Prostate gland (tissue), 2 donors: ENCODE data around the gene ASB7. TPM values are rescaled to one million over a fixed set of nuclear protein-coding genes. Genes with fewer than 3 reads are reported as not detected.

ENCODE experiments used
- DNase-seq: peaks from one replicate; pipeline ENCODE4 v3.0.0-alpha.2; 2019; ENCODE audit warnings: low spot score
- H3K27ac ChIP-seq, 2 donors: fragments of 200-600 bp; sonication (generic); 2 replicates each; pipeline ENCODE4 v1.5.1; 2017 to 2019
- H3K27me3 ChIP-seq: fragments of 200-600 bp; sonication (generic); replicated peaks from 2 replicates; pipeline ENCODE4 v1.5.1; 2019; ENCODE audit not compliant: insufficient read depth
- H3K36me3 ChIP-seq, 2 donors: fragments of 200-600 bp; sonication (generic); 1 replicate in 1 of 2; 2 replicates in 1 of 2; pipeline versions ENCODE4 v1.5.1 to v1.8.1; 2017 to 2019
- H3K4me1 ChIP-seq: fragments of 200-600 bp; sonication (generic); replicated peaks from 2 replicates; pipeline ENCODE4 v1.5.1; 2019
- H3K4me3 ChIP-seq, 2 donors: fragments of 200-600 bp; sonication (generic); 2 replicates each; pipeline ENCODE4 v1.5.1; 2017 to 2019
- H3K9me3 ChIP-seq: fragments of 200-600 bp; sonication (generic); 2 replicates; pipeline ENCODE4 v1.5.1; 2017
- CTCF ChIP-seq, 4 experiments: fragments of 200-600 bp in 2 of 4; fragments of 450-650 bp in 2 of 4; sonication (generic) in 2 of 4; IDR thresholded peaks; 1 replicate in 3 of 4; 2 replicates in 1 of 4; pipeline ENCODE4 v1.5.1; 2016 to 2019; ENCODE audit warnings: antibody characterized with exemption in 4 of 4, mild to moderate bottlenecking in 2 of 4, moderate library complexity in 2 of 4
- POLR2A ChIP-seq: fragments of 450-650 bp; IDR thresholded peaks from one replicate; pipeline ENCODE4 v1.6.1; 2016; ENCODE audit warnings: antibody characterized with exemption, mild to moderate bottlenecking
- POLR2AphosphoS5 ChIP-seq: sonication (generic); formaldehyde crosslinking; IDR thresholded peaks from one replicate; pipeline ENCODE4 v1.6.1; 2017; ENCODE audit warnings: antibody characterized with exemption
- WGBS: methylation state at CpG from one replicate; pipeline ENCODE4 v1.1.5; 2018; 5-methylcytosine and 5-hydroxymethylcytosine counted together
- intact Hi-C: fragments of 100-400 bp; cut with DNase I; formaldehyde crosslinking; loops from one replicate; pipeline ENCODE4 v1.14.2; 2022
- total RNA-seq, 2 donors: library from RNA; depleted of rRNA; stranded (reverse); fragments of >200 nt; gene quantifications; one replicate each; pipeline ENCODE4 v1.1.0, GENCODE V29; 2016

Gene ASB7
- total RNA-seq, 2 donors from 2014 or later, result 17.3 to 22.3 TPM

GRCh38 chr15:100667405-100668347, 65.3 kb downstream of the ASB7 start:
- 61% methylated on average over 20 of the region's 20 CpGs for WGBS
- no peak for TF ChIP-seq POLR2AphosphoS5
- TF ChIP-seq CTCF (IDR thresholded peaks at IDR 0.05), result no peak
- Histone ChIP-seq H3K27ac (no peak overlapping the region), H3K27me3 (no peaks in the 10 kb centered on the region), H3K4me1 (no peaks in the 10 kb centered on the region), H3K4me3 (no peak overlapping the region), H3K9me3 (no peaks in the 10 kb centered on the region), H3K36me3 (no peaks in the 10 kb centered on the region)
- no peak for DNase-seq
- intact Hi-C loops, result loop anchor here (5.0 kb wide), 1 partner anchor 210 kb away; the partner anchor contains the start of gene ALDH1A3

- no peak overlapping the region for H3K27ac ChIP-seq
Measured at GRCh38 chr15:100668348-100668745, 66.0 kb downstream of the ASB7 start.

GRCh38 chr15:100669260-100669659, 66.9 kb downstream of the ASB7 start:
- no peaks in the 10 kb centered on the region for H3K27me3 ChIP-seq
- no peaks in the 10 kb centered on the region for H3K9me3 ChIP-seq
- intact Hi-C loops, result loop anchor here (5.0 kb wide), 1 partner anchor 208 kb away; the partner anchor contains the start of gene ALDH1A3
- H3K4me3 ChIP-seq, result no peak overlapping the region
- H3K36me3 ChIP-seq, result no peaks in the 10 kb centered on the region
- DNase-seq, result no peak
- 88% methylated on average over 15 of the region's 15 CpGs for WGBS
- no peak for TF ChIP-seq POLR2AphosphoS5
- TF ChIP-seq POLR2A, result no peak
- no peak for TF ChIP-seq CTCF (IDR thresholded peaks at IDR 0.05)
- H3K27ac ChIP-seq, result no peak overlapping the region
- H3K4me1 ChIP-seq, result no peaks in the 10 kb centered on the region

More at GRCh38 chr15:100668348-100668745, 66.0 kb downstream of the ASB7 start:
- intact Hi-C loops, result loop anchor here (5.0 kb wide), 1 partner anchor 209 kb away; the partner anchor contains the start of gene ALDH1A3
- WGBS, result 83% methylated on average over 7 of the region's 7 CpGs
- Histone ChIP-seq H3K9me3 (no peaks in the 10 kb centered on the region), H3K36me3 (no peaks in the 10 kb centered on the region), H3K27me3 (no peaks in the 10 kb centered on the region), H3K4me1 (no peaks in the 10 kb centered on the region), H3K4me3 (no peak overlapping the region)
- DNase-seq, result no peak
- TF ChIP-seq POLR2A, result no peak
- TF ChIP-seq CTCF (IDR thresholded peaks at IDR 0.05), result no peak
- TF ChIP-seq POLR2AphosphoS5, result no peak

GRCh38 chr15:100670505-100671021, 68.2 kb downstream of the ASB7 start:
- no peak for DNase-seq
- no peak overlapping the region for H3K27ac ChIP-seq
- intact Hi-C loops, result no loop called here

More at GRCh38 chr15:100670505-100671021, 68.2 kb downstream of the ASB7 start:
- H3K4me1 ChIP-seq, result no peaks in the 10 kb centered on the region
- 89% methylated on average over 8 of the region's 8 CpGs for WGBS
- H3K36me3 ChIP-seq, result no peaks in the 10 kb centered on the region
- no peaks in the 10 kb centered on the region for H3K27me3 ChIP-seq
- TF ChIP-seq CTCF (IDR thresholded peaks at IDR 0.05), result no peak
- no peak for TF ChIP-seq POLR2AphosphoS5
- no peak for TF ChIP-seq POLR2A
- no peak overlapping the region for H3K4me3 ChIP-seq
- H3K9me3 ChIP-seq, result no peaks in the 10 kb centered on the region
